GM04503 (cell line): ENCODE measurements around the gene BCL6B.

Experiments used
- DNase-seq: peaks from one replicate; pipeline ENCODE4 v3.0.0-alpha.2; 2012; ENCODE audit warnings: low read depth

BCL6B gene

GRCh38 chr17:7007143-7007542 lies 15.7 kb upstream of the BCL6B start:
- DNase-seq: no peak

- DNase-seq: no peak
Measured at GRCh38 chr17:7010523-7010922, 12.3 kb upstream of the BCL6B start.

- no peak for DNase-seq
Measured at GRCh38 chr17:7011415-7011814, 11.4 kb upstream of the BCL6B start.

- no peak for DNase-seq
Measured at GRCh38 chr17:7011942-7012254, 11.0 kb upstream of the BCL6B start.

GRCh38 chr17:7014261-7014994 lies 8.4 kb upstream of the BCL6B start:
- DNase-seq: peak; percentile 79

GRCh38 chr17:7014995-7015958 lies 7.6 kb upstream of the BCL6B start:
- no peak for DNase-seq

GRCh38 chr17:7016418-7016817 lies 6.4 kb upstream of the BCL6B start:
- DNase-seq: no peak

GRCh38 chr17:7016886-7017826 lies 5.7 kb upstream of the BCL6B start:
- DNase-seq: no peak

- DNase-seq: no peak
Measured at GRCh38 chr17:7017827-7018200, 5.0 kb upstream of the BCL6B start.

- no peak for DNase-seq
Measured at GRCh38 chr17:7018331-7018964, 4.4 kb upstream of the BCL6B start.

GRCh38 chr17:7019367-7019766 lies 3.5 kb upstream of the BCL6B start:
- DNase-seq: no peak

- DNase-seq: no peak
Measured at GRCh38 chr17:7019839-7020519, 2.9 kb upstream of the BCL6B start.

- DNase-seq: no peak
Measured at GRCh38 chr17:7020894-7021664, 1.8 kb upstream of the BCL6B start.

- DNase-seq: no peak
Measured at GRCh38 chr17:7021993-7022778, 664 bp upstream of the BCL6B start.

- DNase-seq: no peak
Measured at GRCh38 chr17:7023576-7024401, 939 bp downstream of the BCL6B start.

- no peak for DNase-seq
Measured at GRCh38 chr17:7024402-7024785, 1.5 kb downstream of the BCL6B start.

- DNase-seq: no peak
Measured at GRCh38 chr17:7025245-7025644, 2.4 kb downstream of the BCL6B start.

- DNase-seq: no peak
Measured at GRCh38 chr17:7026471-7027115, 3.7 kb downstream of the BCL6B start.
